Upper lobe of left lung (tissue), 4 donors: ENCODE measurements around the gene TLDC2.

Experiments
- EP300 ChIP-seq, 4 donors: sonication (generic); formaldehyde crosslinking; IDR thresholded peaks; one replicate each; pipeline ENCODE4 v1.5.1; 2017; ENCODE audit warnings: antibody characterized with exemption in 4 of 4, control low read depth in 2 of 4
- POLR2A ChIP-seq, 4 donors: fragments of 450-650 bp; IDR thresholded peaks; one replicate each; pipeline ENCODE4 v1.5.1; 2016 to 2017; ENCODE audit warnings: antibody characterized with exemption in 4 of 4, mild to moderate bottlenecking in 2 of 4
- POLR2AphosphoS5 ChIP-seq, 2 donors: sonication (generic); formaldehyde crosslinking; IDR thresholded peaks; one replicate each; pipeline ENCODE4 v1.5.1; 2017; ENCODE audit warnings: antibody characterized with exemption in 2 of 2
- TF ChIP-seq, protein P1 (sequence below), 6 experiments: fragments of 450-650 bp in 4 of 6; fragments of 200-600 bp in 2 of 6; sonication (generic) in 2 of 6; IDR thresholded peaks; one replicate each; pipeline ENCODE4 v1.5.1; 2016 to 2019; ENCODE audit warnings: antibody characterized with exemption in 6 of 6

DNA sequence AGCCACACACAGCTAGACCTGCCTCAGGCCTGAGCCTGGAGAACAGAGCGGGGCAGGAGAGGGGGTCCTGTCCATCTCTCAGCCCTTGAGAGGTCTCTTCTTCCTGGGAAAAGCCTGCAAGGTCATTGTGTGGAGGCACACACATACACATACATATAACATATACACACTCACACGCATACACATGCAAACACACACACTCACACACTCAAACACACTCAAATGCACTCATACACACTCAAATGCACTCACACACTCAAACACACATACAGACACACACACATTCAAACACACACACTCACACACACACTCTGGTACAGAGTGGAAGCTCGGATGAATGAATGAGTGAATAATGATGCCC, 515 bp downstream of the TLDC2 start:
- TF ChIP-seq, protein P1, sequence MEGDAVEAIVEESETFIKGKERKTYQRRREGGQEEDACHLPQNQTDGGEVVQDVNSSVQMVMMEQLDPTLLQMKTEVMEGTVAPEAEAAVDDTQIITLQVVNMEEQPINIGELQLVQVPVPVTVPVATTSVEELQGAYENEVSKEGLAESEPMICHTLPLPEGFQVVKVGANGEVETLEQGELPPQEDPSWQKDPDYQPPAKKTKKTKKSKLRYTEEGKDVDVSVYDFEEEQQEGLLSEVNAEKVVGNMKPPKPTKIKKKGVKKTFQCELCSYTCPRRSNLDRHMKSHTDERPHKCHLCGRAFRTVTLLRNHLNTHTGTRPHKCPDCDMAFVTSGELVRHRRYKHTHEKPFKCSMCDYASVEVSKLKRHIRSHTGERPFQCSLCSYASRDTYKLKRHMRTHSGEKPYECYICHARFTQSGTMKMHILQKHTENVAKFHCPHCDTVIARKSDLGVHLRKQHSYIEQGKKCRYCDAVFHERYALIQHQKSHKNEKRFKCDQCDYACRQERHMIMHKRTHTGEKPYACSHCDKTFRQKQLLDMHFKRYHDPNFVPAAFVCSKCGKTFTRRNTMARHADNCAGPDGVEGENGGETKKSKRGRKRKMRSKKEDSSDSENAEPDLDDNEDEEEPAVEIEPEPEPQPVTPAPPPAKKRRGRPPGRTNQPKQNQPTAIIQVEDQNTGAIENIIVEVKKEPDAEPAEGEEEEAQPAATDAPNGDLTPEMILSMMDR (IDR thresholded peaks at IDR 0.05), result no peak
- TF ChIP-seq EP300 (IDR thresholded peaks at IDR 0.05) (no peak), POLR2A (IDR thresholded peaks at IDR 0.05) (no peak), POLR2AphosphoS5 (IDR thresholded peaks at IDR 0.05) (no peak)
